ENCODE measurements around the gene MAGI2.
A peak's percentile ranks its signal among the peaks of the same experiment; 100 is the strongest.
"Not testable (repeated sequence)": the region's sequence is repeated elsewhere in the genome, so short reads cannot be mapped to it uniquely, and the experiment has no call there.

The MAGI2 gene

GRCh38 chr7:78020136-78020873, 1433.2 kb downstream of the MAGI2 start:
- Mint-ChIP-seq H3K27me3 (peaks cover 13% of the 10 kb centered on the region), H3K4me3 (peak overlapping the region; percentile 80), H3K27ac (peak overlapping the region; percentile 83), H3K36me3 (ENCODE audit: low read depth) (no peaks in the 10 kb centered on the region), H3K9me3 (no peaks in the 10 kb centered on the region), H3K4me1 (ENCODE audit: low read depth) (peaks cover 27% of the 10 kb centered on the region)
- intact Hi-C loops (cut with micrococcal nuclease) = loop anchor here (2.0 kb wide), 1 partner anchor 1998 kb away; no protein-coding TSS in a partner anchor

GRCh38 chr7:78019447-78020135, 1433.9 kb downstream of the MAGI2 start:
- peak overlapping the region; percentile 83 for H3K27ac Mint-ChIP-seq

DNA sequence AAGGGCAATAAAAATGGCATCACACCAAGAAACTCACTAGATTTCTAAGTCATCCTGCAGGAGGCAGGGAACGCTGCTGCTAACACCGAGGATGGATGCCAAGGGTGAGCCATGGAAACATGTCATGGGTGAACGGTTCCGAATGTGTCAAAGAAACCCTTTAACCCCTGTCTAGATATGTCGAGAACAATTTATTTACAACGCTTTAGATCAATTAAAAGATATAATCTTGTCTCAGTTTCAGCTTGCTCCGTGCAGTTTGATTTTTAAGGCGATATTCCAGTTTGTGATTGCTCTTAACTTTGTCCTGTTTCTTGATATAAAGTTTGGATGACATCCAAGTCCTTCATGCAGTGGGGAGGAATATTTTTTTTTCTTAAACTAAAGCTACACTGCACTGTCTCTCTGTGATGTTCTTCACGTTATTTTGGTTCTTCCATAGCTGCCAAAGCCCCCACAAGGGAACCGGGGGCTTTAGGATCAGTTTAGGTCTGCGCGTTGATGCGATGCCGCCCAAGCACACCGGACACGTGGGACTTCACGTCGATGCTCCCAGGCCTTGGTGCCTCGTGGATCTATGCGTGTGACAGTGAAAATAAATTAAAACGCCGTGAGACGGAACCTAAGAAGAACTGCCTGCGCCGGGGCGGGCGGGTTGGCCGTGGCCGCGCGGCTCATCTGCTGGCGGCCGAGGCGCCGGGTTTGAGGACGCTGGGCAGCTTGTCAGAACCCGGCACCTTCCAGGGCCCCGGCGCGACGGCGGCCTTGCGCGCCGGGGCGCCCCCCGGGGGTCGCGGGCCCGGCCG, 1434.6 kb downstream of the MAGI2 start:
- H3K27me3 Mint-ChIP-seq = peaks cover 13% of the 10 kb centered on the region
- H3K9me3 Mint-ChIP-seq = no peaks in the 10 kb centered on the region
- peak overlapping the region; percentile 83 for H3K27ac Mint-ChIP-seq
- H3K4me1 Mint-ChIP-seq (ENCODE audit: low read depth) = peaks cover 27% of the 10 kb centered on the region
- H3K36me3 Mint-ChIP-seq (ENCODE audit: low read depth) = no peaks in the 10 kb centered on the region
- intact Hi-C loops (cut with micrococcal nuclease) = no loop called here
- H3K4me3 Mint-ChIP-seq = peak overlapping the region; percentile 73

More at GRCh38 chr7:78019447-78020135, 1433.9 kb downstream of the MAGI2 start:
- H3K4me1 Mint-ChIP-seq (ENCODE audit: low read depth) = peaks cover 27% of the 10 kb centered on the region
- H3K27me3 Mint-ChIP-seq = peaks cover 13% of the 10 kb centered on the region
- H3K36me3 Mint-ChIP-seq (ENCODE audit: low read depth) = no peaks in the 10 kb centered on the region
- no peaks in the 10 kb centered on the region for H3K9me3 Mint-ChIP-seq
- H3K4me3 Mint-ChIP-seq = peak overlapping the region; percentile 80
- intact Hi-C loops (cut with micrococcal nuclease) = loop anchor here (2.0 kb wide), 1 partner anchor 1999 kb away; no protein-coding TSS in a partner anchor

DNA sequence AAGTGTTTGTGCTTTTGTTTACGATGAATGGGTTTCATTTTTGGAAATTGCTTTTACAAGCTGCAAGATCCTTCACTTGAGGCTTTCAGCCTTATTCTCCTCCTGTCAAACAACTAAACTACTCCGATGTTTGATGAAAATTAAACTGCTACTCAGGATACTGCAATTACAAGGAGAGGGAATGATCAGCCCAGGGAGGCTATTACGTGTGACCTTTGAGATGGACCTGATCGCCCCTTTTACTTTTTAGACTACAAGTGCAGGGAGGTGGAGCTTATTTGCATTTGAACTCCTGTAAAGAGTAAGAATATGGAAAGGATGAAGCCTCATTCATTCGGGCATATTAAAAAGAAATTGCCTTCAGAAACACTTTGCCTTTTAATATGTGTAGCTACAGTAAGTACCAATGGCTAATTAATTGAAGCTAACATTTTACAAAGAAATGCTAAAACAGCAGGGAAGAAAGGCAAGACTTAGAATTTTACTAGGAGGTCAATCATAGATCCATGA, 1435.8 kb downstream of the MAGI2 start:
- Mint-ChIP-seq H3K9me3 (no peaks in the 10 kb centered on the region), H3K4me1 (ENCODE audit: low read depth) (peaks cover 27% of the 10 kb centered on the region), H3K4me3 (no peak overlapping the region), H3K27ac (no peak overlapping the region), H3K27me3 (peaks cover 14% of the 10 kb centered on the region), H3K36me3 (ENCODE audit: low read depth) (no peaks in the 10 kb centered on the region)
- intact Hi-C loops (cut with micrococcal nuclease) = no loop called here

DNA sequence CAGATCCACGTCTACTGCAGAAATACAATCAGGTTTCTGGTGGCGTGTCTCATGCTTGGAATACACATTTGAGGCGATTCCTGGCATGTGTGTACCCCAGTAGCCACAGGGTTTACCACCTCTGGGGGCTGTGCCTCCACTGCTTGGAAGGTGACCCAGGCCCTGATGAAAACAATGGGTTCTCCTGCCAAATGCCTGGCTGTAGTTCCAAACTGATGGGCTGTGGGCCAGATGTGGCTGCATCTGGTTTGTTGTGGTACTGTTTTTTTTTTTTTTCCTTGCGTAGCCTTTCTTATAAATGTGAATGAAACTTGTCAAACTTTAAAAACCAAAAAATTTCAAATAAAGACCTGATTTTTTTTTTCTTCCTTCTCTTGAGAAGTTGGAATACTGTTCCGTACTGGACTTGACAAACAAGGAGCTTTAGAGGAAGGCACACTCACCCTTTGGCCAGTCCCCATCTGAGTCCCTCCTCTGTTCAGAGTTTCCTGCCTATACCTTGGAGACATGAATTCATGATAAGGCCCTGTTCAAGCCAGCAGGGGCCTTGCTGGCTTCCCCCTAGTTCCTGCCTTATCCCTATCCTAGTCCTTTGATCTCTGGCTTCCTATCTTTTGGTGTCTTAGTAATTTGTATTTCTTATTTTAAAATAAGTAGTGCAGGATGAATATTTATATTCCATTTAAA, 1437.8 kb downstream of the MAGI2 start:
- intact Hi-C loops (cut with micrococcal nuclease) = no loop called here

GRCh38 chr7:78014401-78014800, 1439.1 kb downstream of the MAGI2 start:
- no peak overlapping the region for H3K27ac Mint-ChIP-seq
- intact Hi-C loops (cut with micrococcal nuclease) = no loop called here

More for the DNA sequence above, 1437.8 kb downstream of the MAGI2 start:
- peaks cover 18% of the 10 kb centered on the region for H3K27me3 Mint-ChIP-seq
- peaks cover 20% of the 10 kb centered on the region for H3K4me1 Mint-ChIP-seq (ENCODE audit: low read depth)
- H3K36me3 Mint-ChIP-seq (ENCODE audit: low read depth) = no peaks in the 10 kb centered on the region
- no peak overlapping the region for H3K4me3 Mint-ChIP-seq
- no peaks in the 10 kb centered on the region for H3K9me3 Mint-ChIP-seq
- H3K27ac Mint-ChIP-seq = no peak overlapping the region

DNA sequence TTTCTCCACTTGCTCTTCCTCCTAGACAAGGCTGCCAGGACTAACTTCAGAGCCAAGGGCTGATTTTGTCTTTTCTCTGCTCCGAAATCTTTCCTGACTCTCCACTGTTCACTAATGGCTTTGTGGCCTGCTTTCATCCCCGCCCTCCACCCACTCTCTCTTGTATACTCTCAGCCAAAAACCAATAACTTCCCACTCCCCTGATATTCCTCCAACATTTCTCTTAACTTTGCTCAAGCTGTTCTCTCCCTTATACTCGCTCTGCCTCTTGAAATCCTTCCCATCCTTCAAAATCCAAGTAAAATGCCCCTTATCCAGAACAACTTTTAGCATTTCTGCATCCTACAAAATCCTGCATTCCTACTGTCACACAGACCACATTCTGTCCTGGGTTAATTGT, 1440.1 kb downstream of the MAGI2 start:
- H3K4me3 Mint-ChIP-seq = no peak overlapping the region
- no peaks in the 10 kb centered on the region for H3K36me3 Mint-ChIP-seq (ENCODE audit: low read depth)
- peaks cover 7% of the 10 kb centered on the region for H3K4me1 Mint-ChIP-seq (ENCODE audit: low read depth)
- peaks cover 11% of the 10 kb centered on the region for H3K27me3 Mint-ChIP-seq
- no peak overlapping the region for H3K27ac Mint-ChIP-seq
- no peaks in the 10 kb centered on the region for H3K9me3 Mint-ChIP-seq
- intact Hi-C loops (cut with micrococcal nuclease) = no loop called here

More at GRCh38 chr7:78014401-78014800, 1439.1 kb downstream of the MAGI2 start:
- H3K9me3 Mint-ChIP-seq = no peaks in the 10 kb centered on the region
- H3K27me3 Mint-ChIP-seq = peaks cover 18% of the 10 kb centered on the region
- no peak overlapping the region for H3K4me3 Mint-ChIP-seq
- H3K4me1 Mint-ChIP-seq (ENCODE audit: low read depth) = peaks cover 14% of the 10 kb centered on the region
- H3K36me3 Mint-ChIP-seq (ENCODE audit: low read depth) = no peaks in the 10 kb centered on the region

GRCh38 chr7:78011642-78012041, 1441.8 kb downstream of the MAGI2 start:
- intact Hi-C loops (cut with micrococcal nuclease) = no loop called here
- Mint-ChIP-seq H3K4me1 (ENCODE audit: low read depth) (no peaks in the 10 kb centered on the region), H3K27ac (no peak overlapping the region), H3K9me3 (no peaks in the 10 kb centered on the region), H3K36me3 (ENCODE audit: low read depth) (no peaks in the 10 kb centered on the region), H3K27me3 (peaks cover 8% of the 10 kb centered on the region), H3K4me3 (no peak overlapping the region)

DNA sequence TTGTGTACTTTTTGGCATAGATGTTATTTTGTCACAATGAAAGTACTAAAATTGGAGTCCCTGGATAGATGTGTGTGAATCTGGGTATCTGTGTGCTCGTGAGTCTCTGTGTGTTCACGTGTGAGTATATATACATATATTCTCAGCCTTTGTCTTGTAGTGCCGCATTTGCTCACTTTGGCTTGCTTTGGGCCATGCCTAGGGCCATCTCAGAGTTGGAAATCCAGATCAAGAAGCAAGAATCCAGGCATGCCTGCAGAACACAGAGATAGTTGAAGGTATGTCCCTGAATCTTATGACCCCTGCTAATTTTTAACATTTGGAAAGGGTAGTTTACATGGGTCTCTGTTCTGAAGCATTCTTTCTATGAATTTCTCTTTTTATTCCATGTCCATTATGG, 1446.2 kb downstream of the MAGI2 start:
- H3K4me1 Mint-ChIP-seq (ENCODE audit: low read depth) = no peaks in the 10 kb centered on the region
- H3K27ac Mint-ChIP-seq = no peak overlapping the region
- intact Hi-C loops (cut with micrococcal nuclease) = no loop called here
- H3K36me3 Mint-ChIP-seq (ENCODE audit: low read depth) = no peaks in the 10 kb centered on the region
- no peaks in the 10 kb centered on the region for H3K9me3 Mint-ChIP-seq
- H3K4me3 Mint-ChIP-seq = no peak overlapping the region
- H3K27me3 Mint-ChIP-seq = peaks cover 4% of the 10 kb centered on the region

DNA sequence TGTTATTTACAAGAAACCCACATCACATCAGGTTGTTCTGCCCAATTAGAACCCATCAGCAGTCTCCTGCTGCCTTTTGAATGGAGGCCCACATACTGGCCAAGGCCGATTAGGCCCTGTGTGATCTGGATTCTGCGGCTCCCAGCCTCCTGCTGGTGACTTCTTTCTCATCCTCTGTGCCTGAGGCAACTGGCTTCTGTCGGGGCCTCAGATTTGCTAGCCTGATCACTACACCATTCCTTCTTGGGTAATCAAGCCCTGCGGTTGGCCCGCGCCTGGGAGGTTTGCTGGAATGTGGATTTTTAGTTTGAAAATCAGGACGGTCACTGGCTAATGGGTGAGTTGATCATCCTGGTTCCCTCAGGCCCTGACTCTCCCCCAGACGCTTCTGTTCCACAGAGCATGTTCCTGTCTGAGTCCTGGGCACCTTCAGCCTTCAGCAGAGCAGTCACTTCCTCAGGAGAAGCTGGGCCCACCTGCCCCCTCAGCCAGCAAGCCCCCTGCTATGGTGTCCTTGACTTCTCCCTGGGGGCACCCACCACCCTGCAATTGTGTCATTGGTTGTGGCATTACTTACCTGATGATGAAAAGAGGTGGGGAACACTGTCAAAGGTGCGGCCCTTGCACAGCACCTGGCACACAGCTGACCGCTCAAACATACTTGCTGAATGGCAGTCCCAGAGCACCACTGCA, 1447.3 kb downstream of the MAGI2 start:
- Mint-ChIP-seq H3K4me3 (no peak overlapping the region), H3K9me3 (no peaks in the 10 kb centered on the region), H3K27ac (no peak overlapping the region), H3K4me1 (ENCODE audit: low read depth) (no peaks in the 10 kb centered on the region), H3K36me3 (ENCODE audit: low read depth) (no peaks in the 10 kb centered on the region), H3K27me3 (peaks cover 2% of the 10 kb centered on the region)
- intact Hi-C loops (cut with micrococcal nuclease) = no loop called here

DNA sequence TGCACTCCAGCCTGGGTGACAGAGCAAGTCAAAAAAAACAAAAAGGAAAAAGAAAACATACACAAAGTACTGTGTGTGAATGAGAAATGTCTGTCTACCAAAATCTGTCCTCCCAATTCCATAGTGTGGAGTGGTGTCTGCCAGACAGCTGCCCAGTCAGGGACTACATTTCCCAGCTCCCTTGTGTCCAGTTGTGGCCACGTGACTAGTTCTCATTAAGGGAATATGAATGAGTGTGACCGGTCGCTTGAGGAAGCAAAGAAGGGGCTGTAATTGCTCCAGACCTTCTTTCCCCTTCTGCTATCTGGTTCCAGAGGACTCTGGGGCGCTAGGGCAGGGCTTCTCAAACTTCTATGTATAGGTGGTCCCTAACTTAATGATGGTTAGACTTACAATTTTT, 1450.8 kb downstream of the MAGI2 start:
- no peaks in the 10 kb centered on the region for H3K9me3 Mint-ChIP-seq
- H3K27ac Mint-ChIP-seq = no peak overlapping the region
- no peaks in the 10 kb centered on the region for H3K36me3 Mint-ChIP-seq (ENCODE audit: low read depth)
- no peaks in the 10 kb centered on the region for H3K27me3 Mint-ChIP-seq
- H3K4me1 Mint-ChIP-seq (ENCODE audit: low read depth) = no peaks in the 10 kb centered on the region
- no peak overlapping the region for H3K4me3 Mint-ChIP-seq
- intact Hi-C loops (cut with micrococcal nuclease) = no loop called here

- H3K4me3 Mint-ChIP-seq = no peak overlapping the region
Observed at GRCh38 chr7:78002021-78002420, 1451.4 kb downstream of the MAGI2 start.

GRCh38 chr7:77999168-77999567, 1454.3 kb downstream of the MAGI2 start:
- H3K4me1 Mint-ChIP-seq (ENCODE audit: low read depth); H3K27ac Mint-ChIP-seq; H3K27me3 Mint-ChIP-seq; H3K9me3 Mint-ChIP-seq; H3K4me3 Mint-ChIP-seq; H3K36me3 Mint-ChIP-seq (ENCODE audit: low read depth); intact Hi-C loops (cut with micrococcal nuclease): not testable (repeated sequence)

More at GRCh38 chr7:78002021-78002420, 1451.4 kb downstream of the MAGI2 start:
- Mint-ChIP-seq H3K9me3 (no peaks in the 10 kb centered on the region), H3K4me1 (ENCODE audit: low read depth) (no peaks in the 10 kb centered on the region), H3K36me3 (ENCODE audit: low read depth) (no peaks in the 10 kb centered on the region), H3K27ac (no peak overlapping the region), H3K27me3 (no peaks in the 10 kb centered on the region)
- intact Hi-C loops (cut with micrococcal nuclease) = no loop called here
